ENCODE results near the gene MYCL. TPM values are rescaled to one million over a fixed set of nuclear protein-coding genes. Genes with fewer than 3 reads are reported as not detected.

The MYCL gene
- total RNA-seq, 1 experiment from 2014 or later: 18.4 TPM

GRCh38 chr1:39919545-39919944 lies 17.8 kb upstream of the MYCL start:
- H2BK15ac ChIP-seq (ENCODE audit: low read depth, low read length): no peak overlapping the region
- WGBS (ENCODE audit: extremely low coverage, insufficient read length, low lambda C conversion rate): no CpG with 5 or more reads among the region's 3 CpGs

More at GRCh38 chr1:39919545-39919944, 17.8 kb upstream of the MYCL start:
- Histone ChIP-seq H3K18ac (ENCODE audit: insufficient read length, low read depth, low read length) (no peak overlapping the region), H3K23me2 (ENCODE audit: insufficient read length, low read depth, low read length, poor library complexity, severe bottlenecking) (peaks cover 2% of the 10 kb centered on the region), H3K4ac (ENCODE audit: low read depth, low read length) (no peak overlapping the region), H4K20me1 (ENCODE audit: control insufficient read depth, insufficient read depth, insufficient read length) (no peaks in the 10 kb centered on the region), H3T11ph (ENCODE audit: low read length) (no peak overlapping the region), H4K8ac (replicated peaks; ENCODE audit: insufficient read length, low read depth, low read length) (no peak overlapping the region), H2BK20ac (ENCODE audit: low read depth, low read length, poor library complexity, severe bottlenecking) (no peak overlapping the region), H3K9me3 (ENCODE audit: control insufficient read depth, low read depth, low read length) (no peaks in the 10 kb centered on the region), H3K9ac (ENCODE audit: extremely low read depth, insufficient read length, low read length) (no peak overlapping the region), H2AK5ac (ENCODE audit: insufficient read length, low read length) (no peak overlapping the region), H3K23ac (ENCODE audit: insufficient read length, low read depth, low read length) (no peak overlapping the region), H3K4me2 (ENCODE audit: insufficient read depth, insufficient read length, low read length) (no peak overlapping the region), H3K14ac (ENCODE audit: insufficient read depth, low read length) (no peak overlapping the region), H2BK5ac (ENCODE audit: insufficient read length, low read length) (no peak overlapping the region), H2BK12ac (ENCODE audit: insufficient read length, low read depth, low read length) (no peak overlapping the region), H4K91ac (ENCODE audit: insufficient read length, low read depth, low read length) (no peak overlapping the region), H3K27ac (ENCODE audit: insufficient read length, low read depth, low read length) (no peak overlapping the region), H3K79me1 (ENCODE audit: insufficient read depth, low read depth, low read length, poor library complexity, severe bottlenecking) (no peaks in the 10 kb centered on the region), H4K5ac (ENCODE audit: insufficient read length, low read depth, low read length) (no peak overlapping the region), H3K4me1 (ENCODE audit: insufficient read depth, low read length) (peaks cover 6% of the 10 kb centered on the region; the same call in 1 of the 2 replicates), H2BK120ac (ENCODE audit: low read depth, low read length, poor library complexity, severe bottlenecking) (no peak overlapping the region), H3K79me2 (ENCODE audit: insufficient read depth, low read length) (no peaks in the 10 kb centered on the region), H3K56ac (ENCODE audit: insufficient read length, low read depth, low read length) (no peak overlapping the region), H3K27me3 (ENCODE audit: insufficient read depth, low read length) (no peaks in the 10 kb centered on the region), H2AFZ (ENCODE audit: low read length) (no peak overlapping the region)
- Mint-ChIP-seq H3K27me3 (ENCODE audit: low read depth) (peaks cover 28% of the 10 kb centered on the region), H3K9me3 (no peaks in the 10 kb centered on the region; a peak in 1 of 5 replicates), H3K36me3 (ENCODE audit: insufficient read depth in 1 of 3, low read depth in 3 of 3) (0 out of 7 replicates have a peak, but pooled peaks cover 0 to 1% (median 0%) of the 10 kb centered on the region in 3 experiments), H3K4me1 (peaks cover 16 to 20% of the 10 kb centered on the region in 2 experiments), H3K4me3 (no peak overlapping the region), H3K27ac (no peak overlapping the region)
- TF ChIP-seq, protein P1, sequence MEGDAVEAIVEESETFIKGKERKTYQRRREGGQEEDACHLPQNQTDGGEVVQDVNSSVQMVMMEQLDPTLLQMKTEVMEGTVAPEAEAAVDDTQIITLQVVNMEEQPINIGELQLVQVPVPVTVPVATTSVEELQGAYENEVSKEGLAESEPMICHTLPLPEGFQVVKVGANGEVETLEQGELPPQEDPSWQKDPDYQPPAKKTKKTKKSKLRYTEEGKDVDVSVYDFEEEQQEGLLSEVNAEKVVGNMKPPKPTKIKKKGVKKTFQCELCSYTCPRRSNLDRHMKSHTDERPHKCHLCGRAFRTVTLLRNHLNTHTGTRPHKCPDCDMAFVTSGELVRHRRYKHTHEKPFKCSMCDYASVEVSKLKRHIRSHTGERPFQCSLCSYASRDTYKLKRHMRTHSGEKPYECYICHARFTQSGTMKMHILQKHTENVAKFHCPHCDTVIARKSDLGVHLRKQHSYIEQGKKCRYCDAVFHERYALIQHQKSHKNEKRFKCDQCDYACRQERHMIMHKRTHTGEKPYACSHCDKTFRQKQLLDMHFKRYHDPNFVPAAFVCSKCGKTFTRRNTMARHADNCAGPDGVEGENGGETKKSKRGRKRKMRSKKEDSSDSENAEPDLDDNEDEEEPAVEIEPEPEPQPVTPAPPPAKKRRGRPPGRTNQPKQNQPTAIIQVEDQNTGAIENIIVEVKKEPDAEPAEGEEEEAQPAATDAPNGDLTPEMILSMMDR (conservative IDR thresholded peaks at IDR 0.05): peak; percentile 80
- DNase-seq: peak; percentile 77
